GM12872 (cell line): ENCODE data around the gene B3GNT7.

Source experiments
- TF ChIP-seq, protein P1 (sequence below): IDR thresholded peaks from 3 replicates; pipeline ENCODE4 v1.5.1; 2011; ENCODE audit warnings: low read depth, mild to moderate bottlenecking, low read length, moderate library complexity; ENCODE audit not compliant: insufficient read depth

B3GNT7 gene, protein sequence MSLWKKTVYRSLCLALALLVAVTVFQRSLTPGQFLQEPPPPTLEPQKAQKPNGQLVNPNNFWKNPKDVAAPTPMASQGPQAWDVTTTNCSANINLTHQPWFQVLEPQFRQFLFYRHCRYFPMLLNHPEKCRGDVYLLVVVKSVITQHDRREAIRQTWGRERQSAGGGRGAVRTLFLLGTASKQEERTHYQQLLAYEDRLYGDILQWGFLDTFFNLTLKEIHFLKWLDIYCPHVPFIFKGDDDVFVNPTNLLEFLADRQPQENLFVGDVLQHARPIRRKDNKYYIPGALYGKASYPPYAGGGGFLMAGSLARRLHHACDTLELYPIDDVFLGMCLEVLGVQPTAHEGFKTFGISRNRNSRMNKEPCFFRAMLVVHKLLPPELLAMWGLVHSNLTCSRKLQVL

DNA sequence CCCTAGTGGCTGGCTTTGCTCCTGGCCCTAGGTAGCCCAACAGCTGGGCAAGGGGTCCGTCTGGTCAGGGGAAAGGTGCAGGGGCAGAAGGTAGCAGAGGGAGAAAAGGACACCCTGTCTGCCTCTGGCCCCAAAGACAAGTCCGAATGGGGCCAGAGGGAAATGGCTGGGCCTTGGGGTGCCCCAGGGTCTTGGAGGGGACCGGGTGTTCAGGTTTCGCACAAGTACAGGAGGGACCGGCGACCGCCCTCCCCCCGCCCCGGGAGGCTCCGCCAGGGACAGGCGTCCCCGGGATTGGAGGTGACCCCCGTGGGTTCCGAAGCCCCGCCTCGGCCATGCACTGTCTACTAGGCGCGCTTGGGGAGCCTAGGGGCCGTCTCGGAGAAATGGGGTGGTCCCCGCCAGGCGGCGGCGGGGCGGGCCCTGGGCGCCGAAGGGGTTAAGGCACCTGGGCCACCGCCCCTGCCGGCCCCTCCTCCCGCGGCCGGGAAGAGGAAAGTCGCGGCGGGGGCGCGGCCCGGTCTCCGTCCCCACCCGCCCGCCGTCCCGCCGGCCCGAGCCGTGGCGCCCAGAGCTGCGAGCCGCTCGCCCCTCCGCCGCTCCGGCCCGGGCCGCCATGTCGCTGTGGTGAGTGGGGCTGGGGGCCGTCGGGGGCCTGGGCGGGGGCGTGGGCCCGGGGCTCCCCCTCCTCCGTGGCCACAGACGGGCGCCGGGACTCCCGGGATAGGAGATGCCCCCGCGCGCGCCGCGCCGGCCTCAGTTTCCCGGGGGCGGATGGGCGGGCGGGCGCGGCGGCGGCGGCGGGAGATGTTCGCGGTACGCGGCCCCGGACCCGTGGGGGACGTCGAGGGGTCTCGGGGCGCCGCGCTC is at the start of gene B3GNT7:
Gene B3GNT7 (plus strand): TSS at position 523 of the 870 bp plus-strand sequence. CDS start 94 bp downstream, at position 617.
- TF ChIP-seq, protein P1, sequence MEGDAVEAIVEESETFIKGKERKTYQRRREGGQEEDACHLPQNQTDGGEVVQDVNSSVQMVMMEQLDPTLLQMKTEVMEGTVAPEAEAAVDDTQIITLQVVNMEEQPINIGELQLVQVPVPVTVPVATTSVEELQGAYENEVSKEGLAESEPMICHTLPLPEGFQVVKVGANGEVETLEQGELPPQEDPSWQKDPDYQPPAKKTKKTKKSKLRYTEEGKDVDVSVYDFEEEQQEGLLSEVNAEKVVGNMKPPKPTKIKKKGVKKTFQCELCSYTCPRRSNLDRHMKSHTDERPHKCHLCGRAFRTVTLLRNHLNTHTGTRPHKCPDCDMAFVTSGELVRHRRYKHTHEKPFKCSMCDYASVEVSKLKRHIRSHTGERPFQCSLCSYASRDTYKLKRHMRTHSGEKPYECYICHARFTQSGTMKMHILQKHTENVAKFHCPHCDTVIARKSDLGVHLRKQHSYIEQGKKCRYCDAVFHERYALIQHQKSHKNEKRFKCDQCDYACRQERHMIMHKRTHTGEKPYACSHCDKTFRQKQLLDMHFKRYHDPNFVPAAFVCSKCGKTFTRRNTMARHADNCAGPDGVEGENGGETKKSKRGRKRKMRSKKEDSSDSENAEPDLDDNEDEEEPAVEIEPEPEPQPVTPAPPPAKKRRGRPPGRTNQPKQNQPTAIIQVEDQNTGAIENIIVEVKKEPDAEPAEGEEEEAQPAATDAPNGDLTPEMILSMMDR, result no peak

DNA sequence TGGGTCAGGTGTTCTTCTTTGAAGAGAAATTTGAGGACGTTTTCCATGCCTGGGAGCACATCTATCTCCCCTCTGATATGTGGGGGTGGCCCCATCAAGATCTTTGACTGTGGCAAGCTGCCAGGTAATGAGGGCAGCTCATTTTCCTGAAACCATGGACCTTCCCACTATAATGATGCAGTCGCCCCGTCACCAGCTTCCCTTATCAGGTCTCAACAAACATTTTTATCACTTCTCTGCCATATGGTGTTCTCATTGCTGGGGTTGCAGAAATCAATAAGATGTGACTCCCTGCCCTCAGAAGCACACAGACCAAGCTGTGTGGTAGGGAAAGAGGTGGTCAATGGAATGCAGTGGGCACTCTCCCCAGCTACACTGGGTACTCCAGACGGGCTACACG is 48.4 kb upstream of the B3GNT7 start:
- TF ChIP-seq, protein P1, result no peak

DNA sequence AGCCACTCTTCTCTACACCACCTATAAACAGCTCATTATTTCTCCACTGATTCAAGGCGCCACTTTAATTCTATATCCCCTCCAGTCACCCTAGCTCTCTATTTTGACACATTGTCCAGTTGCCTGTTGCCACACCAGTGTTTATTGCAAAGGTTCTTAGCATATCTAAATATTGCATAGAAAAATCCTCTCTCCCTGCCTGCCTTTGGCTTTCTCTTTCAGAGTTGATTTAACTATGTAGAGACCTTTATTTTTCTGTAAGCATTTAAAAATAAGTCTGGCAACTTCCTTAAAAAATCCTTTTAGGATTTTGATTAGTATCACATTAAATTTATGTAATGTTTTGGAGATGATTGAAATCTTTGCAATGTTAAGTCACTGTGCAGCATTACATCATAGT is 47.9 kb upstream of the B3GNT7 start:
- TF ChIP-seq, protein P1, result no peak

DNA sequence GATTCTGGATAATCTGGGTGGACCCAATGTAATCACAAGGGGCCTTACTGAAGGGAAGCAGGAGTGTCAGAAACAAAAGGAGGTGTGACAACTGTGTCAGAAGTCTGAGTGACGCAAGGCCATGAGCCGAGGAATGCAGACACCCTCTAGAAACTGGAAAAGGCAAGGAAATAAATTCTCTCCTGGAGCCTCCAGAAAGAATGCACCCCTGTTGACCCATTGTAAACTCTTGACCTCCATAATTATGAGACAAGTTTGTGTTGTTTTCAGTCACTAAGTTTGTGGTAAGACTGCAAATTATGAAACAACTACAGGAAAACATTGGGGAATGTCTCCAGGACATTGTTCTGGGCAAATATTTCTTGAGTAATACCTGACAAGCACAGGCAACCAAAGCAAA is 47.3 kb upstream of the B3GNT7 start:
- TF ChIP-seq, protein P1, result no peak

DNA sequence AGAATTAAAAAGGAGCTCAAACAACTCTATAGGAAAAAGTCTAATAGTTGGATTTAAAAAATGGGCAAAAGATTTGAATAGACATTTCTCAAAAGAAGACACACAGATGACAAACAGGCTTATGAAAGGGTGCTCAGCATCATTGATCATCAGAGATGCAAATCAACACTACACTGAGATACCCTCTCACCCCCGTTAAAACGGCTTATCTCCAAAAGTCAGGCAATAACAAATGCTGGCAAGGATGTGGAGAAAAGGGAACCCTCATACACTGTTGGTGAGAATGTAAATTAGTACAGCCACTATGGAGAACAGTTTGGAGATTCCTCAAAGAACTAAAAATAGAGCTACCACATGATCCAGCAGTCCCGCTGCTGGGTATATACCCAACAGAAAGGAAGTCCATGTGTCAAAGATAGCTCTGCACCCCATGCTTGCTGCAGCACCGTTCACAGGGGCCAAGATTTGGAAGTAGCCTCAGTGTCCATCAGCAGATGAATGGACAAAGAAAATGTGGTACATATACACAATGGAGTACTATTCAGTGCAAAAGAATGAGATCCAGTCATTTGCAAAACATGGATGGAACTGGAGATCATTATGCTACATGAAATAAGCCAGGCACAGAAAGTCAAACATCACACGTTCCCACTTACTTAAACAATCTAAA is 46.7 kb upstream of the B3GNT7 start:
- TF ChIP-seq, protein P1, result no peak

DNA sequence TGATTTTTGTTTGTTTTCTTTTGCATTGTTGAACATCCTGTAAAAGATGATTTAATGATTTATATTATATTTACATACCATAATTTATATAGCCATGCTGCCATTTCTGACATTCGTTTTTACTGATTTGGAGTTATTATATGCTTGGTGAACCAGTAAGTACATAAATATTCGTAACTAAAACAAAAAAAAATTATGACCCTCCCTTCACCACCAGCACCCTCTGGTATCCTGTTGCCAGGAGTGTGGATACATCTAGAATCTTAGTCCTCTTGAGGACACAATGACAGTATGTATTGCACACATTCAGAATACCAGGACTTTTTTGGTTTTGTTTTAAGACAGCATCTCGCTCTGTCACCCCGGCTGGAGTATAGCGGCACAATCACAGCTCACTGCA is 43.9 kb upstream of the B3GNT7 start:
- TF ChIP-seq, protein P1, result no peak

DNA sequence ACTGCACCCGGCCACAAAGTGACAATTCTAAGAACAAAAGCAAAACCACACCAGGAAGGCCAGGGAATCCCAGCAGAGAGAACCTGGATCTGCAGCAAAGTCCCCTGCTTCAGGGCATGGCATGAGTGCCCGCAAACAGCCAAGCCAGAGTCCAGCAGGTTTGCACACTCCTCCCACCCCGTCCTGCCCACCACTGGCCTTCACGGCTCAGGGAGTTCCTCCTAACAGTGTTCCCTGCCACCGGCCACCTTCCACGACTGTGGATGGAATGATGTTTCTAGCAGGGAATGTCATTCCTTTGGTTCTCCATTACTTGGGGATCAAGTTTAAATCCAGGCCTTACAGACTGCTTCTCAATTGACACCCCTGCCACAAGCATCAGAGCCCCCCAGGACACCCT is 42.0 kb upstream of the B3GNT7 start:
- TF ChIP-seq, protein P1, result no peak
